H9 (cell line): ENCODE measurements around the gene EPHA2. TPM values are rescaled to one million over a fixed set of nuclear protein-coding genes. Genes with fewer than 3 reads are reported as not detected.

Experiments
- DNase-seq: peaks from one replicate; pipeline ENCODE4 v3.0.0-alpha.2; 2017
- H2AFZ ChIP-seq: one replicate; pipeline ENCODE4 v1.6.1; 2013; ENCODE audit warnings: mild to moderate bottlenecking, low read length, control low read depth, moderate library complexity
- H2AK5ac ChIP-seq: 2 replicates; pipeline ENCODE4 v1.6.1; 2013; ENCODE audit warnings: low read length, control low read depth, mixed read lengths; ENCODE audit not compliant: insufficient read length
- H2BK120ac ChIP-seq: one replicate; pipeline ENCODE4 v1.6.1; 2013; ENCODE audit warnings: low read depth, mild to moderate bottlenecking, low read length, control low read depth, inconsistent platforms; ENCODE audit not compliant: poor library complexity, severe bottlenecking
- H2BK12ac ChIP-seq: 2 replicates; pipeline ENCODE4 v1.6.1; 2013; ENCODE audit warnings: low read length, control low read depth, mixed read lengths, low read depth; ENCODE audit not compliant: insufficient read length
- H2BK15ac ChIP-seq: 2 replicates; pipeline ENCODE4 v1.6.1; 2013; ENCODE audit warnings: low read depth, low read length, control low read depth
- H2BK20ac ChIP-seq: one replicate; pipeline ENCODE4 v1.6.1; 2013; ENCODE audit warnings: low read depth, mild to moderate bottlenecking, low read length, control low read depth, inconsistent platforms; ENCODE audit not compliant: poor library complexity, severe bottlenecking
- H2BK5ac ChIP-seq: 2 replicates; pipeline ENCODE4 v1.6.1; 2013; ENCODE audit warnings: low read length, control low read depth, mixed read lengths; ENCODE audit not compliant: insufficient read length
- H3K14ac ChIP-seq: 2 replicates; pipeline ENCODE4 v1.6.1; 2013; ENCODE audit warnings: low read length, control low read depth; ENCODE audit not compliant: insufficient read depth
- H3K18ac ChIP-seq: 2 replicates; pipeline ENCODE4 v1.6.1; 2013; ENCODE audit warnings: low read depth, mild to moderate bottlenecking, mixed read lengths, low read length, control low read depth; ENCODE audit not compliant: insufficient read length
- H3K23ac ChIP-seq: 2 replicates; pipeline ENCODE4 v1.6.1; 2013; ENCODE audit warnings: low read length, control low read depth, mixed read lengths, low read depth; ENCODE audit not compliant: insufficient read length
- H3K23me2 ChIP-seq: 2 replicates; pipeline ENCODE4 v1.6.1; 2013; ENCODE audit warnings: low read depth, mild to moderate bottlenecking, mixed read lengths, low read length, control low read depth; ENCODE audit not compliant: insufficient read length, poor library complexity, severe bottlenecking
- H3K27ac ChIP-seq: 2 replicates; pipeline ENCODE4 v1.5.1; 2013; ENCODE audit warnings: low read length, control low read depth, mixed read lengths, low read depth; ENCODE audit not compliant: insufficient read length
- H3K27me3 ChIP-seq: 2 replicates; pipeline ENCODE4 v1.6.1; 2013; ENCODE audit warnings: low read length, control low read depth, inconsistent platforms; ENCODE audit not compliant: insufficient read depth
- H3K4ac ChIP-seq: 2 replicates; pipeline ENCODE4 v1.6.1; 2013; ENCODE audit warnings: low read depth, mild to moderate bottlenecking, control low read depth, inconsistent platforms, low read length, moderate library complexity
- H3K4me1 ChIP-seq: 2 replicates; pipeline ENCODE4 v1.6.1; 2013; ENCODE audit warnings: low read length, control low read depth, inconsistent platforms; ENCODE audit not compliant: insufficient read depth
- H3K4me2 ChIP-seq: 2 replicates; pipeline ENCODE4 v1.6.1; 2013; ENCODE audit warnings: low read length, control low read depth, mixed read lengths; ENCODE audit not compliant: insufficient read length, insufficient read depth
- H3K56ac ChIP-seq: 2 replicates; pipeline ENCODE4 v1.6.1; 2013; ENCODE audit warnings: low read depth, mild to moderate bottlenecking, mixed read lengths, low read length, control low read depth; ENCODE audit not compliant: insufficient read length
- H3K79me1 ChIP-seq: 2 replicates; pipeline ENCODE4 v1.6.1; 2013; ENCODE audit warnings: low read depth, mild to moderate bottlenecking, moderate library complexity, low read length, control low read depth, inconsistent platforms; ENCODE audit not compliant: insufficient read depth, poor library complexity, severe bottlenecking
- H3K79me2 ChIP-seq: 2 replicates; pipeline ENCODE4 v1.6.1; 2013; ENCODE audit warnings: low read length, control low read depth, inconsistent platforms; ENCODE audit not compliant: insufficient read depth
- H3K9ac ChIP-seq: 2 replicates; pipeline ENCODE4 v1.6.1; 2013; ENCODE audit warnings: low read length, control low read depth, mixed read lengths; ENCODE audit not compliant: insufficient read length; ENCODE audit errors: extremely low read depth
- H3K9me3 ChIP-seq: one replicate; pipeline ENCODE4 v1.6.1; 2013; ENCODE audit warnings: low read depth, low read length, inconsistent platforms; ENCODE audit not compliant: control insufficient read depth
- H3T11ph ChIP-seq: one replicate; pipeline ENCODE4 v1.6.1; 2013; ENCODE audit warnings: mild to moderate bottlenecking, low read length, control low read depth, inconsistent platforms
- H4K20me1 ChIP-seq: one replicate; pipeline ENCODE4 v1.6.1; 2013; ENCODE audit not compliant: control insufficient read depth, insufficient read length, insufficient read depth
- H4K5ac ChIP-seq: 2 replicates; pipeline ENCODE4 v1.6.1; 2013; ENCODE audit warnings: low read depth, mild to moderate bottlenecking, mixed read lengths, low read length, control low read depth; ENCODE audit not compliant: insufficient read length
- H4K8ac ChIP-seq: replicated peaks from 2 replicates; pipeline ENCODE4 v1.6.1; 2013; ENCODE audit warnings: low read length, control low read depth, mixed read lengths, low read depth; ENCODE audit not compliant: insufficient read length
- H4K91ac ChIP-seq: 2 replicates; pipeline ENCODE4 v1.6.1; 2013; ENCODE audit warnings: low read depth, mild to moderate bottlenecking, moderate library complexity, mixed read lengths, low read length, control low read depth; ENCODE audit not compliant: insufficient read length
- H3K27ac Mint-ChIP-seq, 3 experiments: 2 replicates in 2 of 3; 3 replicates in 1 of 3; pipeline ENCODE4 v1.8.0; 2020 to 2021; ENCODE audit warnings: mixed read lengths in 3 of 3, mild to moderate bottlenecking in 1 of 3, moderate library complexity in 1 of 3
- H3K27me3 Mint-ChIP-seq: 2 replicates; pipeline ENCODE4 v1.8.0; 2021; ENCODE audit warnings: low read depth, mild to moderate bottlenecking, moderate library complexity, mixed read lengths
- H3K36me3 Mint-ChIP-seq, 3 experiments: 2 replicates in 2 of 3; 3 replicates in 1 of 3; pipeline ENCODE4 v1.8.0; 2020 to 2021; ENCODE audit warnings: low read depth in 3 of 3, mixed read lengths in 3 of 3; ENCODE audit not compliant: insufficient read depth in 1 of 3
- H3K4me1 Mint-ChIP-seq, 2 experiments: 2 replicates each; pipeline ENCODE4 v1.8.0; 2020; ENCODE audit warnings: mixed read lengths in 2 of 2
- H3K4me3 Mint-ChIP-seq, 2 experiments: 2 replicates in 1 of 2; 3 replicates in 1 of 2; pipeline ENCODE4 v1.8.0; 2020 to 2021; ENCODE audit warnings: mild to moderate bottlenecking in 2 of 2, mixed read lengths in 2 of 2, moderate library complexity in 1 of 2
- H3K9me3 Mint-ChIP-seq, 2 experiments: 2 replicates in 1 of 2; 3 replicates in 1 of 2; pipeline ENCODE4 v1.8.0; 2020; ENCODE audit warnings: mild to moderate bottlenecking in 2 of 2, mixed read lengths in 2 of 2, moderate library complexity in 1 of 2
- WGBS: extraction: QIAGEN DNeasy Blood & Tissue Kit; methylation state at CpG from one replicate; pipeline ENCODE4 v1.1.7; 2013; ENCODE audit warnings: missing lambda C conversion rate, low lambda C conversion rate, mixed read lengths; ENCODE audit not compliant: insufficient read length; ENCODE audit errors: extremely low coverage; 5-methylcytosine and 5-hydroxymethylcytosine counted together
- total RNA-seq: library from RNA; stranded (reverse); gene quantifications from 2 replicates; pipeline ENCODE4 v1.2.1, GENCODE V29; 2021
- TF ChIP-seq, protein P1 (sequence below): fragments of 200-600 bp; sonication (generic); conservative IDR thresholded peaks from 3 replicates; pipeline ENCODE4 v1.8.0; 2021; ENCODE audit warnings: antibody characterized with exemption, mild to moderate bottlenecking

The EPHA2 gene
- total RNA-seq, 1 experiment from 2014 or later = 33.1 TPM

DNA sequence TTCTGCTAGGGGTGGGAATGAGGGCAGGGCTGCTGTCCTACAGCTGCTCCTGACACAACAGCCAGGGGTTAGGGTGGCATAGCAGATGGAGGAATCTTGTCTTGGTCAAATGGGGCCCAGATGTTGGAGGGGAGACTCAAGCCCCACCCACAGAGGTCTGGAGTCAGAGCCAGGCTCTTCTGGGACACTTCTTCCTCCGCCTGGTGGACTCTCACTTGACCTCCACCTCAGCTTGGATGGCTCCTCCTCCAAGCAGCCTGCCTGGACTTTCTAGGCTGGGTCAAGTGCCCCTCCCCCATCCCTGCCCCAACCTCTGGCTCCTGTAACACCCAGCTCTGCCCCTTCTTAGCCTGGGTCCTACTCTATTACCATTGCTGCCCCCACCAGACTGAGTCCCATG, 35.5 kb downstream of the EPHA2 start:
- WGBS = no CpG with 5 or more reads among the region's 1 CpG
- Histone ChIP-seq H2BK120ac (no peak overlapping the region), H3K9me3 (no peaks in the 10 kb centered on the region), H3K56ac (no peak overlapping the region), H4K20me1 (no peaks in the 10 kb centered on the region), H3K27me3 (no peaks in the 10 kb centered on the region), H3K14ac (no peak overlapping the region), H3K4ac (no peak overlapping the region), H3K79me2 (no peaks in the 10 kb centered on the region), H3K79me1 (no peaks in the 10 kb centered on the region), H2AK5ac (no peak overlapping the region), H2BK12ac (no peak overlapping the region), H3K9ac (no peak overlapping the region), H3K23ac (no peak overlapping the region), H2BK15ac (no peak overlapping the region), H3K23me2 (no peaks in the 10 kb centered on the region), H3K27ac (no peak overlapping the region), H4K8ac (no peak overlapping the region), H2BK20ac (no peak overlapping the region), H3K4me1 (peaks cover 10% of the 10 kb centered on the region; the same call in 1 of the 2 replicates), H3T11ph (no peak overlapping the region), H4K91ac (no peak overlapping the region), H3K4me2 (no peak overlapping the region), H2BK5ac (no peak overlapping the region), H2AFZ (no peak overlapping the region), H4K5ac (no peak overlapping the region), H3K18ac (no peak overlapping the region)
- Mint-ChIP-seq H3K27me3 (peaks cover 2% of the 10 kb centered on the region; the same call in 1 of the 2 replicates), H3K9me3 (no peaks in the 10 kb centered on the region; a peak in 1 of 5 replicates), H3K36me3 (peaks cover 13 to 24% (median 14%) of the 10 kb centered on the region in 3 experiments; a peak in 5 of 7 replicates), H3K4me3 (no peak overlapping the region), H3K27ac (no peak overlapping the region), H3K4me1 (peaks cover 76 to 81% of the 10 kb centered on the region in 2 experiments)
- TF ChIP-seq, protein P1, sequence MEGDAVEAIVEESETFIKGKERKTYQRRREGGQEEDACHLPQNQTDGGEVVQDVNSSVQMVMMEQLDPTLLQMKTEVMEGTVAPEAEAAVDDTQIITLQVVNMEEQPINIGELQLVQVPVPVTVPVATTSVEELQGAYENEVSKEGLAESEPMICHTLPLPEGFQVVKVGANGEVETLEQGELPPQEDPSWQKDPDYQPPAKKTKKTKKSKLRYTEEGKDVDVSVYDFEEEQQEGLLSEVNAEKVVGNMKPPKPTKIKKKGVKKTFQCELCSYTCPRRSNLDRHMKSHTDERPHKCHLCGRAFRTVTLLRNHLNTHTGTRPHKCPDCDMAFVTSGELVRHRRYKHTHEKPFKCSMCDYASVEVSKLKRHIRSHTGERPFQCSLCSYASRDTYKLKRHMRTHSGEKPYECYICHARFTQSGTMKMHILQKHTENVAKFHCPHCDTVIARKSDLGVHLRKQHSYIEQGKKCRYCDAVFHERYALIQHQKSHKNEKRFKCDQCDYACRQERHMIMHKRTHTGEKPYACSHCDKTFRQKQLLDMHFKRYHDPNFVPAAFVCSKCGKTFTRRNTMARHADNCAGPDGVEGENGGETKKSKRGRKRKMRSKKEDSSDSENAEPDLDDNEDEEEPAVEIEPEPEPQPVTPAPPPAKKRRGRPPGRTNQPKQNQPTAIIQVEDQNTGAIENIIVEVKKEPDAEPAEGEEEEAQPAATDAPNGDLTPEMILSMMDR = no peak
- peak; percentile 65 for DNase-seq
